Right lung (tissue), 10 donors: ENCODE measurements around the gene NLRP13. TPM values are rescaled to one million over a fixed set of nuclear protein-coding genes. Genes with fewer than 3 reads are reported as not detected.
"Not testable (repeated sequence)": the region's sequence is repeated elsewhere in the genome, so short reads cannot be mapped to it uniquely, and the experiment has no call there.

Experiments
- DNase-seq, 2 donors: peaks; one replicate each; pipeline ENCODE4 v3.0.0-alpha.2; 2013
- long read RNA-seq, 8 donors: transcript quantifications; one replicate each; lab custom pipeline, GENCODE V29; 2026
- polyA plus RNA-seq, 5 donors: library from polyadenylated mRNA; unstranded; fragments of 120-200 nt; gene quantifications; one replicate each; pipeline versions ENCODE4 v1.2.1 to v1.2.3, GENCODE V29; 2013; ENCODE audit warnings: inconsistent platforms in 1 of 5, low replicate concordance in 1 of 5; ENCODE audit not compliant: insufficient read length in 5 of 5, insufficient read depth in 1 of 5

The NLRP13 gene
- polyA plus RNA-seq = not detected
- long read RNA-seq, donor 1 = 0 reads
- long read RNA-seq, donor 2 = 0 reads
- long read RNA-seq, donor 3 = 0 reads
- long read RNA-seq, donor 4 = 0 reads
- long read RNA-seq, donor 5 = 0 reads
- long read RNA-seq, donor 6 = 0 reads
- long read RNA-seq, donor 7 = 0 reads
- long read RNA-seq, donor 8 = 0 reads

- DNase-seq = no peak
Observed at GRCh38 chr19:55931936-55932386, at the start of gene NLRP13. TSS of gene NLRP13 (minus strand) at chr19:55932336. CDS start at chr19:55932311, 25 bp downstream.

- no peak for DNase-seq
Observed at GRCh38 chr19:55980415-55980814, 48.3 kb upstream of the NLRP13 start.

- no peak for DNase-seq
Observed at GRCh38 chr19:55973982-55974381, 41.8 kb upstream of the NLRP13 start.

- DNase-seq = no peak
Observed at GRCh38 chr19:55962186-55962585, 30.1 kb upstream of the NLRP13 start.

GRCh38 chr19:55959996-55960675, 28.0 kb upstream of the NLRP13 start:
- no peak for DNase-seq

- DNase-seq = no peak
Observed at GRCh38 chr19:55958356-55958755, 26.2 kb upstream of the NLRP13 start.

GRCh38 chr19:55956431-55956830, 24.3 kb upstream of the NLRP13 start:
- no peak for DNase-seq

GRCh38 chr19:55950566-55950965, 18.4 kb upstream of the NLRP13 start:
- not testable (repeated sequence) for DNase-seq

GRCh38 chr19:55947532-55947931, 15.4 kb upstream of the NLRP13 start, which contains the start of gene NLRP8:
TSS of gene NLRP8 (plus strand) at chr19:55947832.
- DNase-seq = no peak

GRCh38 chr19:55940306-55940705, 8.2 kb upstream of the NLRP13 start:
- no peak for DNase-seq

GRCh38 chr19:55939206-55939605, 7.1 kb upstream of the NLRP13 start:
- no peak for DNase-seq

GRCh38 chr19:55935206-55935605, 3.1 kb upstream of the NLRP13 start:
- DNase-seq = no peak

GRCh38 chr19:55930996-55931515, 1.1 kb downstream of the NLRP13 start:
- DNase-seq = no peak

- not testable (repeated sequence) for DNase-seq
Observed at GRCh38 chr19:55929258-55929657, 2.9 kb downstream of the NLRP13 start.

- DNase-seq = no peak
Observed at GRCh38 chr19:55927991-55928390, 4.1 kb downstream of the NLRP13 start.

- DNase-seq = no peak
Observed at GRCh38 chr19:55923556-55923955, 8.6 kb downstream of the NLRP13 start.

GRCh38 chr19:55913643-55914268, 18.4 kb downstream of the NLRP13 start:
- DNase-seq = no peak

- no peak for DNase-seq
Observed at GRCh38 chr19:55912916-55913315, 19.2 kb downstream of the NLRP13 start.

GRCh38 chr19:55909801-55910200, 22.3 kb downstream of the NLRP13 start:
- no peak for DNase-seq

- DNase-seq = no peak
Observed at GRCh38 chr19:55907746-55908145, 24.4 kb downstream of the NLRP13 start.

- DNase-seq = no peak
Observed at GRCh38 chr19:55907286-55907685, 24.9 kb downstream of the NLRP13 start.

- DNase-seq = no peak
Observed at GRCh38 chr19:55902080-55902751, 29.9 kb downstream of the NLRP13 start.
